GM10248 (cell line): ENCODE measurements around the gene MAD1L1.

ENCODE experiments used
- CTCF ChIA-PET: fragments of 300-600 bp; sonication (Branson Sonifier 250); formaldehyde crosslinking; extraction: SDS; loops from one replicate; lab custom pipeline; 2021; ENCODE audit warnings: antibody characterized with exemption; lab: Yijun Ruan, JAX
- POLR2A ChIA-PET: fragments of 350-650 bp; sonication (Branson Sonifier 250); formaldehyde crosslinking; extraction: SDS; loops from one replicate; lab custom pipeline; 2020; ENCODE audit warnings: antibody characterized with exemption; lab: Yijun Ruan, JAX
- DNase-seq: peaks from one replicate; pipeline ENCODE4 v3.0.0; 2012; ENCODE audit errors: extremely low spot score
- CTCF ChIP-seq: IDR thresholded peaks from 2 replicates; pipeline ENCODE4 v1.5.1; 2012; ENCODE audit warnings: mild to moderate bottlenecking, low read depth; ENCODE audit errors: extremely low read depth, missing control alignments, control extremely low read depth

Gene MAD1L1

GRCh38 chr7:1987591-1988532 is 244.9 kb downstream of the MAD1L1 start:
- no peak for DNase-seq
- no peak for TF ChIP-seq CTCF
- CTCF ChIA-PET = no interaction called here
- POLR2A ChIA-PET = interaction anchor here (0.5 kb wide), 1 partner anchor 1370 kb away, joined by 3 read pairs; no protein-coding TSS in a partner anchor

GRCh38 chr7:1987084-1987535 is 245.6 kb downstream of the MAD1L1 start:
- ChIA-PET CTCF (no interaction called here), POLR2A (interaction anchor here (0.5 kb wide), 1 partner anchor 1371 kb away, joined by 3 read pairs; no protein-coding TSS in a partner anchor)
- no peak for TF ChIP-seq CTCF
- DNase-seq = no peak

GRCh38 chr7:1986366-1987083 is 246.2 kb downstream of the MAD1L1 start:
- ChIA-PET POLR2A (no interaction called here), CTCF (no interaction called here)
- no peak for DNase-seq
- TF ChIP-seq CTCF = no peak

GRCh38 chr7:1985936-1986335 is 246.8 kb downstream of the MAD1L1 start:
- CTCF ChIA-PET = no interaction called here
- POLR2A ChIA-PET = no interaction called here

DNA sequence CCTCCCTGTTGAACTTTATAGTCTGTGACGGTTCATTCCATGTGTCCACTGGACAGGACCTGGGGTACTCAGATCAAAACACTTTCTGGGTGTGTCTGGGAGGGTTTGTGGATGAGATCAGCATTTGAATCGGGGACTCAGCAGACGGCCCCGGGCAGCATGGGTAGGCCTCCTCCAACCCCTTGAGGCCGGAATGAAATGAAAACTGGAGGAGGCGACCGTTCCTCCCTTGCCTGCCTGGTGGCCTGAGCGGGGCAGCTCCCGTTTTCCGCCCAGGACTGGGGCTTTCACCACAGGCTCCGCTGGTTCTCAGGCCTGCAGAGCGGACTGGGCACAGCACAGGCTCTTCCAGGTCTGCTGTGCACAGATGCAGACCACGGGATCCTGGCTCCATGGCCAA is 247.7 kb downstream of the MAD1L1 start:
- ChIA-PET CTCF (no interaction called here), POLR2A (no interaction called here)
- DNase-seq = no peak
- no peak for TF ChIP-seq CTCF

More at GRCh38 chr7:1985936-1986335, 246.8 kb downstream of the MAD1L1 start:
- no peak for DNase-seq
- TF ChIP-seq CTCF = no peak

DNA sequence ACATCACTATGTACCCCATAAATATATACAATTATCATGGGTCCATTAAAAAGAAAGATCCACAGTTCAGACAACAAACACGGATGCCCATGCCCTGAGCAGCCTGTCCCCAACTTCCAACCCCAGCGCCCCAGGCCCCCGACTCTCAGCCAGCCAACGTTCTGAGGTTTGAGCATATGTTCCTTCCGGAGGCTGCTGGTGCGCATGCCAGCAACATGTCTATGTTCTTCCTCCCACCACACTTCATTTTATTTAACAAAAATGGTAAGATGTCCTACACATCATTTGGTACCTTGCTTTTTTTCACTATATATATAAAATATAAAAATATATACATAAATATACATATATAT is 250.9 kb downstream of the MAD1L1 start:
- ChIA-PET POLR2A (no interaction called here), CTCF (no interaction called here)
- DNase-seq = no peak

More for the DNA sequence above, 250.9 kb downstream of the MAD1L1 start:
- no peak for TF ChIP-seq CTCF
